ENCODE results near the gene CCND1. TPM values are rescaled to one million over a fixed set of nuclear protein-coding genes. Genes with fewer than 3 reads are reported as not detected.

Gene CCND1
- total and polyA plus RNA-seq, 10 of the 15 experiments (the other 5 are each of a cell fraction or from before 2014, with no cell fraction given), result 0.09 to 6.6 (median 0.59) TPM; not detected in 2

DNA sequence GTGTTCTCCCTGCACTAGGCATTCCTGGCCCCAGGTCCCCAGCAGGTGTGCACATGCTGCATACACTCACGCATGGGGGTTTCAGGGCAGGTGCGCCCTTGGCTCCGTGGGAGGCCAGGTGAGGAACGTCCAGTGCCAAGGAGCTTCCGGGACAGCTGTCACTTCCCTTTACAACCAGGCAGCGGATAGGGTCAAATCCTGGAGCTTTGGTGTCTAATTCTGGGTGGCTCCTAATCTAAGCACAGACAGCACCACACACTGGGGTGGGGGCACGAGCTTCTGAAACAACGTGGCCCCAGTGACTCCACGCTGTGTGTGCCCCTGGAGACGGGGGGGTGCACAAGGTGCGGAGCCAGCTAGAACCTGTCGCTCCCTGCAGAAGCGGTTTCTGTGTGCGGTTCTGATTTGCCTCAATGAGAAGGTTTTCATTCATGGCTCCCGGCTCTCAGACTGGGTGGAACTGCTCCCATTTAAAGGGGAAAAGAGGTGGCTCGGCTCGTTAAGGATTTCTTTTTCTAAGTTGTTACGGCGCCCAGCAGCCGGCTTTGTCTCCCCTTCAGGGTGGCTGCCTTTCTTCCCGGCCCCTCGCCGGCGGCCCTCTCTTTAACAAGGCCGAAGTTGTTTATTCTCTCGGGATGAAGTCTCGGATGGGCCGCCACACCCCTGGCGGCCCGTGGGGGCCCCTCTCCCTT, 5.0 kb downstream of the CCND1 start:
- WGBS (ENCODE audit: insufficient coverage, insufficient replicate concordance, low lambda C conversion rate, missing lambda C conversion rate), result 77% methylated on average over 30 of the region's 30 CpGs
- no peaks in the 10 kb centered on the region for H3K36me3 ChIP-seq (ENCODE audit: control insufficient read depth in 2 of 2, insufficient read depth in 2 of 2, low read length in 1 of 2)
- H3K79me2 ChIP-seq (ENCODE audit: control insufficient read depth, insufficient read depth, low read length), result no peaks in the 10 kb centered on the region
- peaks cover 2% of the 10 kb centered on the region for H3K4me1 ChIP-seq (ENCODE audit: control insufficient read depth, insufficient read depth, low read length)
- ChIA-PET CTCF (interaction anchor here (1.2 to 4.4 kb wide), 3 partner anchors 24 to 515 kb away, joined by 3 to 18 read pairs (median 9); no protein-coding TSS in a partner anchor), POLR2A (no interaction called here), RAD21 (ENCODE audit: unreplicated experiment) (no interaction called here), SMC1A (ENCODE audit: uncharacterized antibody, unreplicated experiment) (no interaction called here)
- H2AFZ ChIP-seq (ENCODE audit: control insufficient read depth, low read depth, low read length), result no peak overlapping the region
- FAIRE-seq (no peak), ATAC-seq (no peak), DNase-seq (ENCODE audit: low read depth, low spot score) (no peak)
- H3K9ac ChIP-seq (ENCODE audit: control insufficient read depth, insufficient read depth, low read length), result no peak overlapping the region
- in situ Hi-C loops (cut with MboI), result no loop called here
- TF ChIP-seq MEF2B (IDR thresholded peaks at IDR 0.05; ENCODE audit: partially characterized antibody, poor library complexity, severe bottlenecking), result no peak
- H3K4me3 ChIP-seq, result no peak overlapping the region
- intact Hi-C loops (cut with micrococcal nuclease; ENCODE audit: unreplicated experiment), result no loop called here
- no peaks in the 10 kb centered on the region for H3K9me3 ChIP-seq (replicated peaks; ENCODE audit: control insufficient read depth, insufficient read depth, low read length)
- no peak overlapping the region for H3K27ac ChIP-seq (ENCODE audit: control insufficient read depth, insufficient read depth)
- peaks cover 3 to 5% of the 10 kb centered on the region in 2 experiments for H3K27me3 ChIP-seq (replicated peaks in 1 of 2; ENCODE audit: control insufficient read depth in 2 of 2, insufficient read depth in 2 of 2, low read length in 1 of 2)
- no peak overlapping the region for H3K4me2 ChIP-seq (ENCODE audit: control insufficient read depth, insufficient read depth)
- H4K20me1 ChIP-seq (ENCODE audit: control insufficient read depth, insufficient read depth), result no peaks in the 10 kb centered on the region
- BruUV-seq (replicated peaks), result no TSS peak

DNA sequence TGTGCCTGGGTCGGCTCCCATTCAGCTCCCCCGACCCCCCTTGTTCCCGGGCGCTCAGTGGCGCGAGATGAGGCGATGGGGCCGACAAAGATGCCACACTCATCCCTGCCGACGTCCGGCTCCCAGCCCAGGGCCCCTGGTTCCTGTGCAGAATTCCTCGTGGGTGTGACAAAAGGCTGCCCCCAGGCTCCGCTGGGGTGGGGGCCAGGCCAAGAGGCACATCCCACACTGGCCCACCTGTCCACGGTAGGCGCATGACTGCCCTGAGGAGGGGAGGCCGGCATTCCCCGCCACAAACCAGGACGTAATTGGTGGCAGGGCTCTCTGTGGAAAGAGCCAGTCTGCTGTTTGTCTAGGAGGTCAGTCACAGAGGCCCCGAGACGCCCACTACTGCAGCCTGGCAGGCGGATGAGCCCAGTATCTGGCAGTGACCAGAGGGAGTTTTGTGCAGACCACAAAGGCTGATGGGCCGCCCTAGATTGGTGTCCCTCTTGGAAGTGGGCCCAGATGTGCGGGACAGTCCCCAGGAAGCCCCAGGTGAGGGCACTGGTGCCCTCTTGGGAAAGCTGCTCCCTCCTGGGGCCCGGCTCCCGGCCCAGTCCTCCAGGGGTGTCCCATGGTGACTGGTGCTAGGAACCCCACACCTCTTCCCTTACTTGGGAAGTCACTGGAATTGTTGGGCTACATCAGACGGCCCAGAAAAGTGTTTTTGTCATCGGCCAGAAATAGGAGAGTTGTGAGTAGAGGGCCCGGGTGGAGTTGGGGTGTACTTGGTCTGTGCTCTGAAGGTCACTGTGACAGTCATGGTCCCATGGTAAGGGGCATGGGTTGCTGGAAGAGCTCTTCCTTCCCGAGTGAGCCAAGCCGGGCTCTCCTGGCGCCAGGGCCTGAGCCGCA, 5.8 kb downstream of the CCND1 start:
- DNase-seq (ENCODE audit: low read depth, low spot score), result no peak
- Histone ChIP-seq H3K36me3 (ENCODE audit: control insufficient read depth in 2 of 2, insufficient read depth in 2 of 2, low read length in 1 of 2) (no peaks in the 10 kb centered on the region), H3K4me2 (ENCODE audit: control insufficient read depth, insufficient read depth) (no peak overlapping the region), H3K9ac (ENCODE audit: control insufficient read depth, insufficient read depth, low read length) (no peak overlapping the region), H4K20me1 (ENCODE audit: control insufficient read depth, insufficient read depth) (no peaks in the 10 kb centered on the region), H3K27ac (ENCODE audit: control insufficient read depth, insufficient read depth) (no peak overlapping the region), H3K27me3 (replicated peaks in 1 of 2; ENCODE audit: control insufficient read depth in 2 of 2, insufficient read depth in 2 of 2, low read length in 1 of 2) (no peaks in the 10 kb centered on the region; a peak in 1 of 4 replicates), H3K4me3 (no peak overlapping the region), H2AFZ (ENCODE audit: control insufficient read depth, low read depth, low read length) (no peak overlapping the region), H3K79me2 (ENCODE audit: control insufficient read depth, insufficient read depth, low read length) (no peaks in the 10 kb centered on the region), H3K4me1 (ENCODE audit: control insufficient read depth, insufficient read depth, low read length) (no peaks in the 10 kb centered on the region; the same call in 1 of the 2 replicates), H3K9me3 (replicated peaks; ENCODE audit: control insufficient read depth, insufficient read depth, low read length) (no peaks in the 10 kb centered on the region)
- no peak for ATAC-seq
- POLR2A ChIA-PET, result no interaction called here
- CTCF ChIA-PET, result interaction anchor here (1.2 to 4.4 kb wide), 2 partner anchors 23 to 354 kb away, joined by 3 to 18 read pairs; no protein-coding TSS in a partner anchor
- intact Hi-C loops (cut with micrococcal nuclease; ENCODE audit: unreplicated experiment) (no loop called here), in situ Hi-C loops (cut with MboI) (no loop called here)
- 64% methylated on average over 27 of the region's 32 CpGs for whole genome bisulfite sequencing (ENCODE audit: insufficient coverage, insufficient replicate concordance, low lambda C conversion rate, missing lambda C conversion rate)
- RAD21 ChIA-PET (ENCODE audit: unreplicated experiment), result no interaction called here
- SMC1A ChIA-PET (ENCODE audit: uncharacterized antibody, unreplicated experiment), result no interaction called here
- no peak for FAIRE-seq
- TF ChIP-seq TARDBP (IDR thresholded peaks at IDR 0.05; ENCODE audit: borderline replicate concordance), result no peak
- no TSS peak for BruUV-seq (replicated peaks)
